GM19455 (cell line): Measurements from ENCODE around the gene HK1.
"Not testable (repeated sequence)": the region's sequence is repeated elsewhere in the genome, so short reads cannot be mapped to it uniquely, and the experiment has no call there.

Experiments used
- ATAC-seq: cut with Tn5 transposase; IDR thresholded peaks from one replicate; pipeline ENCODE4 v1.9.1; 2021; ENCODE audit not compliant: unreplicated experiment

The HK1 gene

DNA sequence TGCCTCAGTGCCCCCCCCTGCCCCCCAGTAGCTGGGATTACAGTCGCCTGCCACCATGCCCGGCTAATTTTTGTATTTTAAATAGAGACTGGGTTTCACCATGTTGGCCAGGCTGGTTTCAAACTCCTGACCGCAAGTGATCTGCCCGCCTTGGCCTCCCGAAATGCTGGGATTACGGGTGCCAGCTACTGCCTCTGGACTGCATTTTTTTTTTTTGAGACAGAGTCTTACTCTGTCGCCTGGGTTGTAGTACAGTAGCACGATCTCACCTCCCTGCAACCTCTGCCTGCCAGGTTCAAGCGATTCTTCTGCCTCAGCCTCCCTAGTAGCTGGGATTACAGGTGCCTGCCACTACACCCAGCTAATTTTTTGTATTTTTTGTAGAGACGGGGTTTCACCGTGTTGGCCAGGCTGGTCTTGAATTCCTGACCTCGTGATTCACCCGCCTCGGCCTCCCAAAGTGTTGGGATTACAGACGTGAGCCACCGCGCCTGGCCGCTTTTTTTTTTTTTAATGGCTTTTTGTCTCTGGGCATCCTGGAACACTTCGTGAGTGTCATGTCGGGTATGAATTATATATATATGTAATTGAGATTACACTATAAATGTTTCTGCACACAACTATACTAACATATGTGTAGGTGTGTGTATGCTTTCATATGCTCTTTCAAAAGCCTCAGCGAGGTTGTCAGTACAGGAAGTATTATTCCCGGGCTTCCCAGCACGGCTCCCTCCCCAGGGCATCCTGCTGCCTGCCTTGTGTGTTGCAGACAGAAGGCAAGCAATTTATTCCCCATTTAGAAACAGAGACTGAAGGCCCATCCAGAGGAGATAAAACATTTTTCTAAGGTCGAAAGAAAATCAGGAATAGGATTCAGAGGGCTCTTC lies 47.6 kb downstream of the HK1 start:
- not testable (repeated sequence) for ATAC-seq

DNA sequence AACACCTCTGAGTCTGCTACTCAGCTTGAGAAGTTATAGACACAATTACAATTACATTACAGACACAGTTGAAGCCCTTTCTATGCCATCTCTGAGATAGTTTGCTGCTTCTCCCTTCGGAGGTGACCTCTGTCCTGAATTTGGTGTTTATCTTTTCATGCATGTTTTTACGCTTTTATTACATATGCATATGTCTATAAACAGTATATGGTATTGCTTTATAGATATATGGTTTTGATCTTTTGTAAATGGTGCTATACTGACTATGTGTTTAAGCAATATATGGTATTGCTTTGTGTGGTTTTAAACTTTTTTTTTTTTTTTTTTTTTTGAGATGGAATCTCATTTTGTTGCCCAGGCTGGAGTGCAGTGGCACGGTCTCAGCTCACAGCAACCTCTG lies 48.4 kb downstream of the HK1 start:
- no peak for ATAC-seq

DNA sequence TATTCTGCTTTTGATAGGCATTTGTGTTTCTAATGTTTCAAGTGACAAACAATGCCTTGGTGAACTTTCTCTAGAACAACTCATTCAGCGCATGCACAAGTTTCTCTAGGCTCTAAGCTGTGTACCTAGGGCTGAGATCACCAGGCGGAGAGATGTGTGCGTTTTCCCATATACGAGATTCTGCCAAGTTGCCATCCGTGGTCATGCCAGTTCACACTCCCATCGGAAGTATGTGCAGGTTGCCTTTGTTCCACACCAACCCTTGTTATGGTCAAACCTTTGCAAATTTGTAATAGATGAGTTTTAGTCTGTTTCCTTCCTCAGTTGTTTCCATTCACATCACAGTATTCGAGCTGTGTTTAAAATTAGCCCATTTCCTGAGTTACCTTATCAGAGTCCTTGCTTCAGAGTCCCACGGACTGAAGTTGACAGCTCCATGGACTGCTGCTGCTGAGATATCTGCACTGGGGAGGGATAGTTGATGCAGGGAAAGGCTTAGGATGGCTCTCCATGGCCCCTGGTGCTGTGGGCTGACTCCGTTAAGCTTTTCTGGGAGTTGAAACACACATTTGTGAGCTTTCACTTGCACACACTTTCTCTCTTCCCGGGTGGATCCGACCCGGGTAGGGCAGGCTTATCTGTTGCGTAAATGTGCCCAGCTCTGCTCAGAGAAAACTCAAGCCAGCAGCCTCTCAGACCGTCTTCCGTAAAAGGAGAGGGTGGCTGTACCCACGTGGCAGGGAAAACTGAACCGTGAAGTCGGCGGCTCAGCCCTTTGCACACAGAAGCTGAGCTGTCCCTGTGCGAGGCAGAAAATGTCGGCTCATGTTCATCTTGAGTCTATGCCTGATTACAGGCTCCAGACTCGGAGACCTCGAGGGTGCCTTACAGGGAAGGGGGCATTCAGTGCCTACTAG lies 49.4 kb downstream of the HK1 start:
- ATAC-seq, result peak; percentile 73

DNA sequence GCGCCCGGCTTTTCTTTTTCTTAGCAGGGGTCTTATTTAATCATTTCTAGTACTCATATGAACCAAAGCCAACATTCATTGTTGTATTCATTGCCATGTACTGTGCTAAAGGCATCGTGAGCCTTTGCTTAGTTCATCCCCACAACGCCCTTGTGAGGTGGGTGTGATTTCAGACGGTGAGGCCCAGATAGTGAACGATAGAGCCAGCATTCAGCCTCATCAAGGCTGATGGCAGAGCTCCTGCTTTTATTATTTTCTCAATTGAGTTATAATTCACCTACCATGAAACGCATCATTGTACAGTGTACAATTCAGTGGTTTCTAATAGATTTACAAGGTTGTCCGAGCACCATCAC lies 50.1 kb downstream of the HK1 start:
- ATAC-seq, result no peak

DNA sequence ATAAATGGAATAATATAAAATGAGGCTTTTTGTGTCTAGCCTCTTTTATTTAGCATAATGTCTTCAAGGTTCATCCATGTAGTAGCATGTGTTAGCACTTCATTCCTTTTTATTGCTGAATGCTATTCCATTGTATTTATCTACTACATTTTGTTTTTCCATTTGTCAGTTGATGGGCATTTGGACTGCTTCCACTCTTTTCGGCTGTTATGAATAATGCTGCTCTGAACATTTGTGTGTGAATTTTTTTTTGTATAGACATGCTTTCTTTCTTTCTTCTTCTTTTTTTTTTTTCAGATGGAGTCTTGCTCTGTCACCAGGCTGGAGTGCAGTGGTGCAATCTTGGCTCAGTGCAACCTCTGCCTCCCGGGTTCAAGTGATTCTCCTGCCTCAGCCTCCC lies 50.6 kb downstream of the HK1 start:
- not testable (repeated sequence) for ATAC-seq

DNA sequence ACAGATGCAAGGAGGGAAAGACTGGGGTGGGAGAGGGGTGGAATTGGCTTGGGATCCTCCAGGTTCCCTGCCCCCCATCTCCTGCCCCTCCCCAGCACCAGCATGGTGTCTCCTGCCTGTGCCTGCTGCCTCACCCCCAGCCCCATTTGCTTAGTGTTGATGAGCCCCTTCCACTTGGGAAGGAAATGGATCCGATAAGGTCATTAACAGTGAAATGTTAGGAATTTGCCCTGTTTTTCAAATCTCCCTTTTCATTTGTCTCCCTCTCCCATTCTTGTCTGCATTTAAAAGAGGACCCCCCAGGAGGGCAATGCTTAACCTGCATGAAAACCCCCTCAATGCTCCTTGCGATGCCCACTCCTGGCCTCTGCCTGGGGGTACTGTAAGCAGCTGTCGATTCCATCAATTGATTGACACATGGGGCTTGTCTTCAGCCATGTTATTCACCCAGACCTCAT lies 51.5 kb downstream of the HK1 start:
- no peak for ATAC-seq

DNA sequence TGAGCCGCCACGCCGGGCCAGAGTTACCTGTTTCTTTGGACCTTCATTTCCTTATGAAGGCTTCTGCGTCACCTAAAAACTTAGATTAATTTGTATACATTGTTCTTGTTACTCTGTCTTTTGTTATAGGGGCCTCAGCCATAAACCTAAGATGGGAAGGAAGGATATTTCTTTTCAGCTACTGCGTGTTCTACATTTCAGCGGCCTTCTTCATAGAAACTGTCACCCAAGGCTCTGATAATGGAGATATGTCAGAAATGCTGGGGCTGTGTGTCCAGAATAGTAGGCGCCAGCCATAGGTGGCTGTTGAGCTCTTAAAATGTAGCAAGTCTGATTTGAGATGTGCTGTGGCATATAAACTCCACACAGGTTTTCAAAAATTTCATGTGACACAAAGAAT lies 52.9 kb downstream of the HK1 start:
- ATAC-seq, result no peak

DNA sequence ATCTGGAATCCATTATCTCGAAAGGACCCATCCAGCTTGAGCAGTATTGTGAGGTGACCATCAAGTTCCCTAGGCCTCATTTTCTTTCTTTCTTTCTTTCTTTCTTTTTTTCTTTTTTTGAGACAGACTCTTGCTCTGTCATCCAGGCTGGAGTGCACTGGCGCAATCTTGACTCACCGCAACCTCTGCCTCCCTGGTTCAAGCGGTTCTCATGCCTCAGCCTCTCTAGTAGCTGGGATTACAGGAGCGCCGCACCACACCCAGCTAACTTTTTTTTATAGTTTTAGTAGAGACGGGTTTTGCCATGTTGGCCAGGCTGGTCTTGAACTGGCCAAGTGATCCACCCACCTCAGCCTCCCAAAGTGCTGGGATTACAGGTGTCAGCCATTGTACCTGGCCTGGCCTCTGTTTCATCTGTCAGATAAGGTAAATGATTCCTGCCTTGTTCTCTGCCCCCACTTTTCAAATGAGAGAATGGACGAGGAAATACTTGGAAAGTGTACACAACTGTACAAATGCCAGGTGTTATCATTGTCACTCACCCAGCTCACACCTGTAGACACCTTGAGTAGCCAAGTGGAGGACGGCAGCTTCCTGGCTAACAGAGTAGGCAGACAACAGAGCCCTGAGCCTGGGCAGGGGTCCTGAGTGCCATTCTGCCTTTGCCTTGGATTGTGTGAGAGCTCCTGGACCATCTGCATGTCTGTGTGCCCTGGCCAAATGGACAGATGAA lies 54.1 kb downstream of the HK1 start:
- no peak for ATAC-seq

DNA sequence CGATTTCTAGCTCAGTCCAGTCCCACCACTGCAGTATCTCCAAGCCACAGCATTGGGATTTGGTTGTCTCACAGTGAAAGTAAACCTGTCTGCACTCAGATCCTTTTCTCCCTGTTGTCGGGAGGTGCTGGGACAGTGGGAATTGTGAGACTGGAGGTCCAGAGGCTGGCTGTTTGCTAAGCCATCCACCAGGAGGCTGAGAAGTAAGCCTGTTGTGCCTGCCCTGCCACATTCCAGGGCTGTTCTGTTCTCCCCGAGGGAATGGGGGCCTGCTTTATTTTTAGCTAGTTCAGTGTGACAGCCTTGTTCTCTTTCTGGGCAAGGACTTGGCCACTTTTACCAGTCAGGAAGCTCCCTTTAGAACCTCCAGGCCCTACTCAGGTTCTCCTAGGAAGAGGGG lies 54.9 kb downstream of the HK1 start:
- ATAC-seq, result no peak

DNA sequence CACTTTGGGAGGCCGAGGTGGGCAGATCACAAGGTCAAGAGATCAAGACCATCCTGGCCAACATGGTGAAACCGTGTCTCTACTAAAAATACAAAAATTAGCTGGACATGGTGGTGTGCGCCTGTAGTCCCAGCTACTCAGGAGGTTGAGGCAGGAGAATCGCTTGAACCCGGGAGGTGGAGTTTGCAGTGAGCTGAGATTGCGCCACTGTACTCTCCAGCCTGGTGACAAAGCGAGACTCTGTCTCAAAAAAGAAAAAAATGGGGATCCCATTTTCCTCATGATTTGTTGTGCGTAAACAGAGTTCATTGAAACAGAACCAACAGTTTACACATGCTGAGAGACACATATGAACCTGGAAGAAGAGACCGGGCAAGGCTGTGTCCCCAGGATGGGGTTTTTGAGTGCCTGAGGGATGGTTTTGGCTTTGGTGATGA lies 55.6 kb downstream of the HK1 start:
- not testable (repeated sequence) for ATAC-seq

DNA sequence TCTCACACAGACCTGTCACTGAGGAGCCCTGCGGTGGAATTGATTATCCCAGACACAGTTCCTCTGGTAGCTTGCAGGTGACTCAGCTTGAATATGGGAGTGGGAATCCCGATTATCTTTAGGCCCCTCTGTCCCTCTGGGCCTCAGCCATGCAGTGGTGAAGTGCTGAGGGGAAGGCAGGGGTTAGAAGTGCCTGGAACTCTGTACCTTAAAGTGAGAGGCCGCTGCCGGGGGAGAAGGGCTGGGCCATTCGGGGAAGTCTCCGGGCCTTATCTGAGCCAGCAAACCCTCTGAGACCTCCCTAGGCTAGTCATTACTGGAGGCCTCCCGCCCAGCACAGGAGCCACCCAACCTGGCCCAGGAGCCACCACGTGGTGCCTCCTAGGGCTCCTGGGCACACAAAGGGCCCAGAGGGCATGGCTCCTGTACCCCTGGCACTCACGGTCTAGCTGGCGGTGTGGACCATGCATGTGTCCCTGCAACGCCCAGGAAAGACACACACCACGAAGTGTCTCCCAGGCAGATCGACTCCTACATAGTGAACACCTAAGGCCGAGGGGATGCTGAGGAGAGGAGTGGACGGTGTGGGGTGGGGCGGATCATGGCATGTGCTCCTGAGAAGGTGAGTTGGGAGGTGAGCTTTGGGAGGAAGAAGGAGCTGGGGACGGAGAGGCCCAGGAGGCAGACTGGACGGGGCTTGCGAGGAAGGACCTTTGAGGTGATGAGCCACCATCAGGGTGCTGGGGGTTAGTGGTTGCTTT lies 56.2 kb downstream of the HK1 start:
- peak; percentile 39 for ATAC-seq

DNA sequence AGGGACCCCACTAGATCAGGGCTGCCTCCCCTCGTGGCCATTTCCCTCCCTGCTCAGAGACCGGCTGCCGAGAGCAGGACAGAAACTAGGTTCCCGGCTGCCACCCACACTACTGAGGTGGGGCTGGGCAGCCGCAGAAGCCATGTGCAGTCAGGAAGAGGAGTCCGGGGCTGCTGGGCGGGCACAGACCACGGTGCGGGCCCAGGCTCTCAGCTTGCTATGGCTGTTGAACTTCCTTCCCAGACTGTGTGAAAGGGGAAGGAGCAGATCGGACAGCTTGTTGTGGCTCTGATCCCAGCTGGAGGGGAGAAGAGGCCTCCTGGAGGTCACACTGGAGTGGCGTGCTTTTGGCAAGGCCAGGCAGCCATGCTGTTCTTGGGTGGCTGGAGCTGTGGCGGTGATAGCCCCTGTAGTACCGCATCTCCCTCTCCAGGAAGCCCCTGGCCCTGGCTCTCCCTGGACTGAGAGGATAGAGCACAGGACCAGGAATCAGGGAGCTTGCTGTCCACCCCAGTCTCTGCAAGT lies 56.8 kb downstream of the HK1 start:
- peak; percentile 58 for ATAC-seq

DNA sequence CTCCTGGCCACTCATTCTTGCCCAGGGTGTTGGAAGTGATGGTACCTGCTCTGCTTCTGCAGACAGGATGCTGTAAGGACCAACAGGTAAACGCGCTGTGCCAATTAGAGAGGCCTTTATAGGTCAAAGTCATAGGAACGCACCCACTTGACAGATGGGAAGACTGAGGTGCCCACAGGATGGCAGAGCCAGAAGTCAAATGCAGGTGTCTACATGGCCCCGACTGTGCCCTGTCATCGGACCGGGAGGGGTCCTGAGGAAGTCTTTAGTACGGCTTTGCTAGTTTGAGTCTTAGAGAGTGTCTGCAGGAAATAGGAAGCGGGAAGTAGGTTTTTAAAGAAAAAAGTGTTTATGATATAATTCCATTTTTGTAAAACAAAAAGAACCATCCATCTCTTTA lies 57.3 kb downstream of the HK1 start:
- ATAC-seq, result no peak

DNA sequence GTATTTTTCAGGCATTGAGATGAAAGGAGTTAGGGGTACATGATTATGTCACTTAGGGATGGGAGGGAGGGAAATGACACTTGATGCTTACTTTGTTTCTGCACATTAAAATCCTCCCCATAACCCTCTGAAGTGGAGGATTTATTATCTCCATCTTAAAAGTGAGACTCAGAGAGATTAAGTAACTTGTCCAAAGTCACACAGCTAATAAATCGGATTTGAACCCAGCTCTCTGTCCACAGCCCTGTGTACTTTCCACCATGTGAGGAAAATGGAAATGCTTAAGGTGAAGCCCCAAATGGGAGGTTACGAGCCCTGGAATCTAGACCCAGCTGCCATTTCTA lies 58.6 kb downstream of the HK1 start:
- no peak for ATAC-seq

DNA sequence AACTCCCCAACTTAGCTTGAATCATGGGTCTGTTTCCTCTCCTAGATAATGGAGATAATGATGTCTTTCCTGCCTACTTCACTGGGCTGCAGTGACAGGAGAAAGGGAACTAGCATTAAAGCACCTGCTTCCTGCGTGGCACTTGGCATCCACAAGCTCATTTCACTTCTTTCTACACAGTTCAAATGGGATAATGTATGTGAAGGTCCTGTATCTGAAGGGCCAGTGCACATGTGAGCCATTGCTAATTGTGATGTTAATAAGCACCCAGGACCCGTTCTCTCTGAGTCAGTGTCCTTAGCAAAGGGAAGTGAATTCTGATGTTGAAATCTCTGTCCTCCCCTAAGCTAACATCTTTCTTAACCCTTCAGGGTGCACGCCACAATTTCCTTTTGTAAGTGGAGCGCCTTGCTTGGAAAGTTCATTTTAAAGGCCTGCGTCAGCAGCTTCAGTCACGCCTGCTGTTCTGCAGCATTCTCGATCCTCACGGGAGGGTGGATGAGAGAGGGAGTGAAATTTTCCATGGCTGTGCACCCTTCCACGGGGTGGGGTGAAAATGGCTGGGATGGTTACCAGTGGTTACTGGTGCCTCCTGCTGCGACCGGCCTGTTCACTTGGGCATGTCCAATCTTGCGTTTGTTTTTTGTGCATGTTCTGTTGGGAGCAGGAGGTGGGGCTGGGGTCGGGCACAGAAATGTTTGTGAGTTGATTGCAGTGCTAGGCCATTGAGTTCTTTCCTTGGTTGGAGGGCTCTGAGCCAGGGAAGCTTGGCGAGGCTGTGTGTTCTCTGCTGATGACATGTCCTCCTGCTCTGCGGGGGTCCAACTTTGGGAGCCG lies 59.2 kb downstream of the HK1 start:
- no peak for ATAC-seq

DNA sequence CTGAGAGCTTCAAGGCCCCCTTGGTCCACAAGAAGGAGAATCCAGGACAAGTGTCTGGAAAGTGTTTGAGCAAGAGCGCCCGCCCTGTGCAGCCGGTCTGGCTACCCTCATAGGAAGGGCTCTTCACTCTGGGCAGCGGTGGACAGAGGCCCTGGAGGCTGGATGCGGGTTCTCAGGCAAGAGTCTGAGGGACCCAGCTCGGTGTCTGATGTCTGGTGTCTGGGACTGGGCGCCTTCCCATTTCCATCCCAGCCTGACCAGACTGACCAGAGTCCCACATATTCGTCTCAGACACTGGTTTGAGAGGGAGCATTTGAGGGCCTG lies 59.8 kb downstream of the HK1 start:
- no peak for ATAC-seq

DNA sequence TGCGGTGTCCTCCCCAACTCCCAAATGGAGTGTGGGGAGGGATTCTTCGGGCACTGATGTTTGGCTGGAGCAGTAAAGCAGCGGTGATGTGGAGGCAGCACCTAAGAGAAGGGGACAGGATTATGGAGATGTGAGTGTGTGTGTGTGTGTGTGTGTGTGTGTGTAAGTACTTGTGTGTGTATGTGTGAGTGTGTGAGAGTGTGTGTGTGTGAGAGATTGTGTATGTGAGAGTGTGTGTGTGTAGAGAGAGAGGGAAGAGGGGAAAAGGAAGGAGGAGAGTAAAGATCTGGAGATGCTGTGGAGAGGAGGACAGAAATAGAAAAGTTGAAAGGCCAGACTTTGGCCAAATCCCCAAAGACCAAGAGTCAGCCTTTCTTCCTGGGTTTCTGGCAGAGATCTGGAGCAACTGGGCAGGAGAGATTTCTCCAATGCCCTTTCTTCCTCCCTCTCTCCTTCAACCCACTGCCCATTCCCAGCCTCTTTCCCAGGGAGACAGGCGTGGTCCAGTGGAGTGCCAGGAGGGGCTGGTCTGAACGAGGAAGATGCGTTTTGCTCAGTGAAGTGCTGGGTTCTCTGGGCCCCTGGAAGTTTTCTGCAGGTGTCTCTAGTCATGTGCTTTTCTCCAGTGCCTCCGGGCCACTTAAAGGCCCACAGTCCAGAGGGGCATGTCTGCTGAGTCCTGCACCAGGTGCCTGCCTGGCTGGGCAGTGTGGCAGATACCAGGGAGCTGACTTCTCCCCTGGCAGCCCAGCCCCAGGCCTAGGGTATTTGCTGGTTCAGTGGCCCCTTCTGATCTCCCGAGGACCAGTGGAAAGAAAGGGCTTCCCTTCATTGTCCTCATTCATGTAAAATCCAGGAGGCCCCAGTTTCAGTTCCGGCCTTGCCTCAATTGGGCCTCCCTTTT lies 60.5 kb downstream of the HK1 start:
- ATAC-seq, result no peak

DNA sequence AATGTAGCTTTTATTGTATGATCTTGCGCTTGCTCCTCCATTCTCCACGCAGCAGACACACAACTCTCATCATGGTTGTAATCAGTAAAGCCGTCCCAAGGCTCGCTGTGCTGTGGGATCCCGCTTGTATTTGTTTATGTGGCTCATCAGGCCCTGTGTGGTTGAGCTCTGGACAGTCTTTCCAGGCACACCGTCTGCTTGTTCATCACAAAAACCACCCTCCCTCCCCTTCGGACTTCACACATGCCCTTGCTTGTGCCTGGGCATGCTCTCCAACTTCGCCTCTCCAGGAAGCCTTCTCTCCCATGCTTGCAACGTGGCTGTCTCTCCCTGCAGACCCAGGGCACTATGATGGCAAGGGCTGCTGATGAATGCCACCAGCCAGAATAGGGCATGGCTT lies 62.4 kb downstream of the HK1 start:
- no peak for ATAC-seq

DNA sequence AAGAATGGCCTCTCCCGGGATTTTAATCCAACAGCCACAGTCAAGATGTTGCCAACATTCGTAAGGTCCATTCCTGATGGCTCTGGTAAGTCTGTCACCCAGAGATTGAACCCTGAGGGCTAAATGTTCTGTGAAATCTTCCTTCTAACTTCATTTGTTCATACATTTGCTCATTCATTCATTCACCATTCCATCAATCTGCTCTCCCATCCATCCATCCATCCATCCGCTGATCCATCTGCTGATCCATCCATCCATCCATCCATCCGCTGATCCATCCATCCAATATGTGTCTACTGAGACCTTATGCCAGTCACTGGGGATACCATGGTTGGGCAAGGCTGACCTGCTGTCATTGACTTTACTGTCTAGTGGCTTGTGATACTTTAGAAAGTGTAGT lies 65.6 kb downstream of the HK1 start:
- ATAC-seq, result no peak
